HG02973 (cell line): ENCODE results near the gene C10orf71.

Experiments used
- ATAC-seq: cut with Tn5 transposase; IDR thresholded peaks from one replicate; pipeline ENCODE4 v1.9.1; 2021; ENCODE audit warnings: moderate library complexity; ENCODE audit not compliant: unreplicated experiment

C10orf71 gene, protein sequence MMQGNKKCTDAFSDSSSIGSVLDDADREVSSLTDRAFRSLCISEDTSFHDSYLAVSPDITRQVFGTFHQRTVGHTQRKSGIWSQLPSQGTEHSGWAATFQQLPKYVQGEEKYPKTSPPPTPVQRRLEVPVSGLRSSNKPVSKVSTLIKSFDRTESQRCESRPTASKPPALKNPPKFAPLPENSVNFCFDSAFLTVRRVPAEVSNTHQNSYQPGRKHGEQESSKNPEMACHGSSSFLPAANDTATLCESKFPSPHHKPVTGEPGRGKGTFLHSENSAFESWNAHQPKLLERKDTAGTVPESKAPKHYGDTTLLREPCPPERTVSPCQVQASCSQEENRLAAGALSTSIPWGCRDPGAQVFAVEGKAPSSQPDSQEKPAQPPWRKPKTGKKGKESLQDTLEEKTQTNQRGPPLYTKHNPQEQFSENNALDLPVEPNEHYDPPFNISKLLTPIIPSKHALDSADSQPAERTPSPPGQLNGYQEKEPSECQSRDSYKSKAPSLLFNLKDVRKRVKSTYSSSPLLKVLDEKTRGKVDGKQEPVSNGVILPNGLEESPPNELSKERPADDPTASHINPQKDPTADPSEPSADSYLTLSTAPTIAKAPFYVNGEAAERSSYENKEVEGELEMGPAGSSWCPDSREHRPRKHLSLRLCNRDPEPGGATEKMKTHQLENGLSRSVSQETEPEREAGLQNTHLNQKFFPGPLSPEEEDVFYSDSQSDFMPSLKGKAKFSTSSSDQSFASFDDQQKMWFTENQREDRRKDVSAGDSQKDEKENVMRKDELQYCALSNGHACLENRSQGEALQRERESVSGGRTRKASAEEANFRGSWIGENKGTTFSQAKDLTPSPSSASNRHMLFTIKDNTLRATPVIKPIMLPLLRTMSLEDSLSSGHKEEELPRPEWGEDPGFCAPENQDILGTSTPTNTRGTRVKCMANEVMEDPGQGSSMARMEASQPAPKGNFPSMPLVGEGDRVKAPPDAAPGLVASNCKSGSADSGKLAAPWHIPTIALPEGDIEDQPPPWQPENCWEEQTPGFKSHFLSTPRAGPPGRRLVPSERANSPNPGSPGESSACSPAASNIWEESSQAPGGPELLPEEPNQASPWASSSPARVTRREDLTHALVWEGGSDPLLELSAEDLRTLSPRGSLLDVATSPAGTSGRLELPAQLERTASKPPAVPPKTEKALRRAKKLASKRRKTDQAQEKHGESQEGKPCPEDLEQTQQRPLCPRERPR (N-terminal part only)

DNA sequence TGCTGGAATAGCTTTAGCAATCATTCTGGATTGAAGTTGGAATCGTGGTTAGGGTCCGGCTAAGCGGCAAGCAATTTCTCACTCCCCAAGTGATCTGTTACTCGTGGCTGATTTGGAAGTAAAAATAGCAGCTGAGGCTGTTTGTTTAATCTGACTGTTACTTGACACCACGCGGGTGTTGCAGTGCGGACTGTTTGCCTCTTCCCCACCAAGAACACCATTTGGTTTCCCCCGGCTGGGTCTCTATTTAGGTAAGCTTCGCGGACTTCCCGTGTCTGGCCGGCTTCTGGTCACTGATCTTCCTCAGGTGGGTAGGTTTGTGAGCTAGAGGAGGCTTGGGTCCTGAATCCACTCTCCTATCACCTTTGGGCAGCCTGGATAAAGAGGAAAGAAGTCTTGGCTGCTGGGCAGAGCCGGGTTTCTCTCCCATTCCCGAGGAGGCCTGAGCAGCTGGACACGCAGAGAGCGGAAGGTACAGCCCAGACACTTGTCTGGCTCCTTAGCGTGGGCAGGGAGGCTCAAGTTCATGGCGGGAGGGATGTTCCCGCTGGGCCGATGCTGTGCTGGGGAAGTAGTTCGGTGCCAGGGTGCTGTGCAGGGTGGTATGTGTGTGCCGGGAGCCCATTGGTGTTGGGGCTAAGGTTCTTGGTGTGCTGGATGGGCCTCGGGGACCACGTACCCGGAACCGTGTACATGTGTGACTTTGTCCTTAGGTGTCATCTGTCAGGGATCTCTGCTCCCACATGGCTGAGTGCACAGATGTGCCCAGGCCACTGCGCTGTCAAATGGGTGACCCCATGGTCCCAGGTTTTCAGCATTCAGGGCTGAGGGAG lies at the start of gene C10orf71:
Gene C10orf71, plus strand, starts transcription at position 188 of the 833 bp plus-strand sequence. CDS start 23,376 bp downstream, outside the sequence.
- ATAC-seq, result no peak

- no peak for ATAC-seq
Measured at GRCh38 chr10:49252313-49253034, 46.5 kb upstream of the C10orf71 start.

DNA sequence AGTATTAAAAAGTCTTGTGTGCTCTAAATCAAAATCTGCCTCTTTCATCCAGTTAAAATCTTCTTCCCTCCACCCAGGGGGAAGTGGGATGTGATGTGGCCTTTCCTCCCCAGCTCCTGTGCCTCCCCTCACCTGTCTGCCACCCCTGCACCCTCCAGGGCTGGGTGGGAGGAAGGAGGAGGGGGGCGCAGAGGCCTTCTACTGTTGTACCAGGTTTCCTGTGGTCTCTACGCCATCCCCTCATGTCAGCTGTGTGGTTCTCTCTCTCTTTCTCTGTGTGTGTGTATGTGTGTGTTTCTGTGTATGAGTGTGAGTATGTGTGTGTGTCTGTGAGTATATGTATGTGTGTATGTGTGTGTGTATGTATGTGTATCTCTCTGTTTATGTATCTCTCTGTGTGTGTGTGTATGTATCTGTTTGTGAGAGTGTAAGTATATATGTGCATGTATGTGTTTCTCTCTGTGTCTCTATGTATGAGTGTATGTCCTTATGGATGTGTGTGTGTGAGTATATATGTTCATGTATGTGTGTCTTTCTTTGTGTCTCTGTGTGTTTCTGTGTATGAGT lies 45.5 kb upstream of the C10orf71 start:
- ATAC-seq, result no peak

- no peak for ATAC-seq
Measured at GRCh38 chr10:49254150-49254549, 44.8 kb upstream of the C10orf71 start.

GRCh38 chr10:49254556-49255318 lies 44.2 kb upstream of the C10orf71 start:
- no peak for ATAC-seq

GRCh38 chr10:49255883-49256282 lies 43.1 kb upstream of the C10orf71 start:
- no peak for ATAC-seq

- no peak for ATAC-seq
Measured at GRCh38 chr10:49257154-49257553, 41.8 kb upstream of the C10orf71 start.

- ATAC-seq, result no peak
Measured at GRCh38 chr10:49257626-49258349, 41.2 kb upstream of the C10orf71 start.

GRCh38 chr10:49258350-49258683 lies 40.7 kb upstream of the C10orf71 start:
- ATAC-seq, result no peak

DNA sequence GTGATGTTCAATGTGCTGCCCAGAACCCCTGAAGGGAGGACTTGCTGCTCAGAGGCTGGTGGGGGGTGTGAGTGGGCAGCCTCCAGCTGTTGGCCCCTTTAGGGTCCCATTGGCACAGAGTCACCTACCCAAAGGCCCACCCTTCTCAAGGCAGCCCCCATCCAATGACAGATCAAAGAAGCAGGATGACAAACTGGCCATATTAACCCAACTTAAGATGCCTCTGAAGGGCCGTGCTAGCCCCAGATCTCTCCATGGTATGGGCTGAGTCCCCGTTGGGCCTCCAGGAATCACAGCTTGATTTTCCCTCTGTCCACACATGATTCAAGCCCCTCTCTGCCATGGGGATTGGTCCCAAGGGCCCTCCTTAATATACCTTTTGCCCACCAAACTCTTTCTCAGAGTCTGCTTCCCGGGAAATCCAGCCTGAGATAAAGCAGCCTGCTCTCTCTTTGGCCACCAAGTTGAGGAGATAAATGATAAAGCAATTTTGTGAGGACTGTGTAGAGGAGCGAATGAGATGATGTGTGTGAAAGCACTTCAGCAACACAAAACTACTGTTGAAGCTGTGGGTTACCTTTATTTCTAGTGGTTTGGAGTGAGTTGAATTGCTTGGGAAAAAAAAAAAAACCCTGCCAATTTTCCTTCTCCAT lies 38.2 kb upstream of the C10orf71 start:
- no peak for ATAC-seq

DNA sequence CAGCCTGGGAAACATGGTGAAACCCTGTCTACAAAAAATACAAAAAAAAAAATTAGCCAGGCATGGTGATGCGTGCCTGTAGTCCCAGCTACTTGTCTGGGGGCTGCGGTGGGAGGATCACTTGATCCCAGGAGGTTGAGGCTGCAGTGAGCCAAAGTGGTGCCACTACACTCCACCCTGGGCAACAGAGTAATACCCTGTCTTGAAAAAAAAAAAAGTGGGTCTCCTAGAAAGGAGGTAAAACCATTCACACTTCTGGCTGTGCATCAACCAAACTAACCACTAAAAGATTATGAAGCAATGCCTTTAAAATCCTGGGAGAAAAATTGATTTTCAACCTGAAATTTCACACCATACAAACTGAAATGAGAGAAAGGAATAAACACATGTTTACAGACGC lies 35.4 kb upstream of the C10orf71 start:
- ATAC-seq, result no peak

GRCh38 chr10:49264177-49264677 lies 34.7 kb upstream of the C10orf71 start:
- ATAC-seq, result no peak

DNA sequence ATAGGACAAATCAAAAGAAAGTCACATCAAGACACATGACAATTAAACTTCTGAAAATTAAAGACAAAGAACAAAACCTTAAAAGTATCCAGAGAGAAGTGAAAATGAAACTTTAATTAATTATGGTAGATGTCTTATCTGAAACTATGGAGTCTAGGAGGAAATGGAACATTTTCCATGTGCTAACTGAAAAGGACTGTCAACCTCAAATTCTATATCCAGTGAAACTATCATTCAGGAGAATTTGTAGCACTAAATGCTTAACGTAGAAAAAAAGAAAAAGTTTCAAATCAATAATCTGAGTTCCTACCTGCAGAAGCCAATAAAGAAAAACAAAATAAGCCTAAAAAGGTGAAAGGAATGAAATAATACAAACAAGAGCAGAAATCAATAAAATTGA lies 33.1 kb upstream of the C10orf71 start:
- ATAC-seq, result no peak

- ATAC-seq, result no peak
Measured at GRCh38 chr10:49268185-49268584, 30.8 kb upstream of the C10orf71 start.

DNA sequence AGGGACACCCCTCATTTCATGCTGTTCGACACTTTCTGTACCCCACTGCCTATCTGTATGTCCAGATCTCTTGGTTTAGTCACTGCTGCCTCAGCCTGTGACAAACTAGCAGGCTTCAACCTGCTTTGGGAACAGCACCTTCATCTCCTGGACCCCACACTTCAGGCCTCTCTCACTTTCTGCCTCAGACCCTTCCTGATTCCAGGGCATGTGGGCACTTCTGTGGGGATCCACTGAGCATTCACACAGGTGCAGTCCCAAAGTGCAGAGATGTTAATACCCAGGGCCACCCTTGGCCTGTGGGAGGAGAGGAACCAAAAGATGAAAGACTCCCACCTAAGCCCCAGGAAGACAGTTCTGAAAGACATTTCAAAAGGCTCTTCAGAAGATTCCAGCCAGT lies 29.4 kb upstream of the C10orf71 start:
- ATAC-seq, result no peak

- no peak for ATAC-seq
Measured at GRCh38 chr10:49270565-49270964, 28.4 kb upstream of the C10orf71 start.

GRCh38 chr10:49271346-49271745 lies 27.6 kb upstream of the C10orf71 start:
- ATAC-seq, result no peak
